Ectodermal cell (in vitro differentiated cells): ENCODE measurements around the gene IL10RB.

Experiments used
- H3K27ac ChIP-seq: 2 replicates; pipeline ENCODE4 v1.7.0; 2013; ENCODE audit warnings: mild to moderate bottlenecking, low read depth, low read length; ENCODE audit not compliant: insufficient read depth, poor library complexity, severe bottlenecking
- H3K27me3 ChIP-seq: 2 replicates; pipeline ENCODE4 v1.7.0; 2013; ENCODE audit warnings: mild to moderate bottlenecking, low read length; ENCODE audit not compliant: insufficient read depth, control insufficient read depth, poor library complexity, severe bottlenecking
- H3K36me3 ChIP-seq: one replicate; pipeline ENCODE4 v1.7.0; 2013; ENCODE audit warnings: low read length; ENCODE audit not compliant: control insufficient read depth, insufficient read depth
- H3K4me1 ChIP-seq: one replicate; pipeline ENCODE4 v1.7.0; 2013; ENCODE audit warnings: low read length; ENCODE audit not compliant: control insufficient read depth, insufficient read depth
- H3K4me3 ChIP-seq: 2 replicates; pipeline ENCODE4 v1.7.0; 2013; ENCODE audit warnings: low read depth, low read length, control low read depth; ENCODE audit not compliant: insufficient read depth
- H3K9me3 ChIP-seq: 2 replicates; pipeline ENCODE4 v1.7.0; 2013; ENCODE audit warnings: mild to moderate bottlenecking, low read length, moderate library complexity; ENCODE audit not compliant: control insufficient read depth
- WGBS, 2 experiments: methylation state at CpG; one replicate each; pipeline ENCODE4 v1.1.7; 2013; ENCODE audit warnings: missing lambda C conversion rate in 2 of 2; 5-methylcytosine and 5-hydroxymethylcytosine counted together

Gene IL10RB

DNA sequence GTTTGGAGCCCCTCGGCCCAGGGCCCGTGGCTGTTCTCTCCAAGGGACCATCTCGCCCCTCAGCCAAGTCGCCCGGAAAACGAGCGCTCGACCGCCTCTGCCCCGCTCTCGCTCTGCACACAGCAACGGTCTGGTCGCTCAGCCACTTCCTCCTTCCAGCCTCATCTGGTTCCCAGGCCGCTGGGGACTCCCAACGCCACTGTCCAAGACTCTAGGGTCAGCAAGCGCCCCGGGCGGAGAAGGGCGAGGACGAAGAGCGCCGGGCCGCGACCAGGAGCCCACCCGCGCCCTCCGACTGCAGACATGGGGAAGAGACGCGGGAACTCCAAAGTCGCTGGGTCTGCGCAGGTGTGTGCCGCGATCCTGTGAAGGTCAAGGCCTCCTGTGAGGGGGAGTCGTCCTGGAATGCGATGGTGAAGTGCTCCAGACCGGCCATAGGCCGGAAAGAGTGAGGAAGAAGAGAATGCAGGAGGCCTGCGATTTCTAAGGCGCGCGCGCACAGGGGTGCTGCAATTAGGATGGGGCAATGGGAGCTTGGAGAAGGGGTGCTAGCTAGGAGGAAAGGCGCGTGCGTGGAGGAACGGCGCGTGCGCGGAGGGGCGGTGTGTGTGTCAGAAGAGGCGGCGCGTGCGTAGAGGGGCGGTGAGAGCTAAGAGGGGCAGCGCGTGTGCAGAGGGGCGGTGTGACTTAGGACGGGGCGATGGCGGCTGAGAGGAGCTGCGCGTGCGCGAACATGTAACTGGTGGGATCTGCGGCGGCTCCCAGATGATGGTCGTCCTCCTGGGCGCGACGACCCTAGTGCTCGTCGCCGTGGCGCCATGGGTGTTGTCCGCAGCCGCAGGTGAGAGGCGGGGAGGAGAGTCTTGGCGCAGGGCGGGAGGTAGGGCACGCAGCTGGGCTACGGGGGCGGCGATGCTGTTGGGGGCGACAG lies 58.4 kb downstream of the IL10RB start, which contains the start of gene IFNAR1:
Gene IFNAR1 (plus strand): TSS at position 680 of the 931 bp plus-strand sequence. CDS start 86 bp downstream, at position 766.
- H3K4me3 ChIP-seq, result peak within 1 kb of the TSS; percentile 86
- 0 to 1% methylated on average over 86 of the region's 86 CpGs for WGBS, 2 experiments
- peak within 1 kb of the TSS; percentile 37 for H3K27ac ChIP-seq
- H3K36me3 ChIP-seq, result no peaks in the 10 kb centered on the region
- H3K4me1 ChIP-seq, result no peaks in the 10 kb centered on the region
- no peaks in the 10 kb centered on the region for H3K9me3 ChIP-seq
- no peaks in the 10 kb centered on the region for H3K27me3 ChIP-seq

GRCh38 chr21:33325222-33326067 lies 59.3 kb downstream of the IL10RB start:
- peak overlapping the region; percentile 86 for H3K4me3 ChIP-seq
- no peaks in the 10 kb centered on the region for H3K36me3 ChIP-seq
- H3K27me3 ChIP-seq, result no peaks in the 10 kb centered on the region
- H3K4me1 ChIP-seq, result no peaks in the 10 kb centered on the region
- 1 to 2% methylated on average over 28 of the region's 28 CpGs for WGBS, 2 experiments
- no peak overlapping the region for H3K27ac ChIP-seq
- H3K9me3 ChIP-seq, result no peaks in the 10 kb centered on the region

DNA sequence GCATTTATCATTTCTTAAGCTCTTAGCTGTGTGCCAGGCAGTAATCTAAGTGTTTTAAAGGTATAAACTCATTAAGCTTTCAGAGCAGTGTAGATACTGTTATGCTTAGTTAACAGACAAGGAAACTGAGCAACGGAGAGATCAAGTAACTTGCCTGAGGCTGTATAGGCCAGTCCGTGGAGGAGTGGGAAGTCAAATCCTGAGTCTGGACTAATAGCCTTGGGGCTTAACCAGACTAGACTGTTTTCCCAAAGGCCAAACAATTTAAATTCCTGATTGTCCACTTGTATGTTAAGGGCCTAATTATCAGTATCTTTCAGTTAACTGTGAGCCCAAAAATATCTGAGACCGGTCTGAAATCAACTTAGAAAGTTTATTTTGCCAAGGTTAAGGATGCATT lies 61.2 kb downstream of the IL10RB start:
- H3K9me3 ChIP-seq, result peaks cover 7% of the 10 kb centered on the region
- no peak overlapping the region for H3K27ac ChIP-seq
- H3K4me3 ChIP-seq, result no peak overlapping the region
- WGBS, 2 experiments, result 93 to 94% methylated on average over 3 of the region's 3 CpGs
- peaks cover 12% of the 10 kb centered on the region for H3K36me3 ChIP-seq
- H3K4me1 ChIP-seq, result no peaks in the 10 kb centered on the region
- H3K27me3 ChIP-seq, result no peaks in the 10 kb centered on the region

- H3K9me3 ChIP-seq, result peaks cover 7% of the 10 kb centered on the region
Observed at GRCh38 chr21:33327792-33328433, 61.7 kb downstream of the IL10RB start.

DNA sequence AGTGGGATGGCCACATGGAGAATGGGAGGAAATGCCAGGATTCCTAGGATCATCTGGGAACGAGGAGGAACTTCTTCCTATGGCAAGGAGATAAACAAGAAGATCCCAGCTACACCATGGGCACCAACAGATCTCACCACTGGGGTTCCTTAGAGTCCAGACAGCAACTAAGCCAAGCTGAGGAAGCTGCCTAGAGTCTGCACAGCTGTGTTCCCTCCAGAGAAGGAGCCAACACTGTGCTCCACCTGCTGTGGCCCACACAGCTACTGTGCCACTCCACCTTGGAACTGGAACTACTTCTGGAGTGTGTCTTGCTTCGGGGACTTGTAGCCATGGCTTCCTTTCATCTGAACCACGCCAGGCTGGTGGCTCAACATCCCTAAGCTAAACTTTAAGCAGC lies 64.6 kb downstream of the IL10RB start:
- Histone ChIP-seq H3K4me3 (no peak overlapping the region), H3K27ac (no peak overlapping the region), H3K27me3 (no peaks in the 10 kb centered on the region), H3K36me3 (peaks cover 16% of the 10 kb centered on the region), H3K9me3 (peaks cover 7% of the 10 kb centered on the region), H3K4me1 (no peaks in the 10 kb centered on the region)
- 94 to 97% methylated on average over 3 of the region's 3 CpGs for WGBS, 2 experiments

More at GRCh38 chr21:33327792-33328433, 61.7 kb downstream of the IL10RB start:
- Histone ChIP-seq H3K27me3 (no peaks in the 10 kb centered on the region), H3K4me1 (no peaks in the 10 kb centered on the region), H3K36me3 (peaks cover 12% of the 10 kb centered on the region), H3K4me3 (no peak overlapping the region), H3K27ac (no peak overlapping the region)
- WGBS, 2 experiments, result 95 to 96% methylated on average over 7 of the region's 7 CpGs

DNA sequence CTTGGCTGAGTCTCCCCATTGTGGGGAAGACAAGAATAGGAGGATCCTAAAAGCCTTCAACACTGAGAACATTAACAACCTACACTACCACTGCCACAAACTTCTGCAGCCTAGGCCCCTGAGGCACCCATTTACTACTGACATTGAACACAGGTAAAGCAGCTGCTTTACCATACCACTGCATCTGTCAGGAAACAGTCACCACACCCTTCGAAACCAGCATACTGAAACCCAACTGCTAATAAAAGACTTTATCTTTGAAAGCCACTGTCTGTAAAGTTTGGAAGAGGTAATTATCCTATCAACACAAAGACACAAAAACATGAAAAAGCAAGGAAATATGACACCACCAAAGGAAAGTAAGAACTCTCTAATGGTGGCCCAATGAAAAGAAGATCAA lies 66.0 kb downstream of the IL10RB start:
- Histone ChIP-seq H3K9me3 (peaks cover 7% of the 10 kb centered on the region), H3K4me3 (no peak overlapping the region), H3K36me3 (peaks cover 16% of the 10 kb centered on the region), H3K27me3 (no peaks in the 10 kb centered on the region), H3K4me1 (no peaks in the 10 kb centered on the region), H3K27ac (no peak overlapping the region)
- WGBS, 2 experiments, result 67 to 92% methylated on average over 1 of the region's 1 CpG

GRCh38 chr21:33334191-33334590 lies 68.0 kb downstream of the IL10RB start:
- Histone ChIP-seq H3K27ac (no peak overlapping the region), H3K4me1 (no peaks in the 10 kb centered on the region), H3K36me3 (peaks cover 16% of the 10 kb centered on the region), H3K4me3 (no peak overlapping the region), H3K27me3 (no peaks in the 10 kb centered on the region), H3K9me3 (peaks cover 7% of the 10 kb centered on the region)
- 81 to 86% methylated on average over 3 to 4 of the region's 4 CpGs for WGBS, 2 experiments

- Histone ChIP-seq H3K9me3 (peaks cover 7% of the 10 kb centered on the region), H3K36me3 (peaks cover 16% of the 10 kb centered on the region), H3K4me3 (no peak overlapping the region), H3K27ac (no peak overlapping the region), H3K27me3 (no peaks in the 10 kb centered on the region), H3K4me1 (no peaks in the 10 kb centered on the region)
- WGBS, 2 experiments, result 90 to 95% methylated on average over 2 of the region's 2 CpGs
Observed at GRCh38 chr21:33334824-33335223, 68.7 kb downstream of the IL10RB start.

DNA sequence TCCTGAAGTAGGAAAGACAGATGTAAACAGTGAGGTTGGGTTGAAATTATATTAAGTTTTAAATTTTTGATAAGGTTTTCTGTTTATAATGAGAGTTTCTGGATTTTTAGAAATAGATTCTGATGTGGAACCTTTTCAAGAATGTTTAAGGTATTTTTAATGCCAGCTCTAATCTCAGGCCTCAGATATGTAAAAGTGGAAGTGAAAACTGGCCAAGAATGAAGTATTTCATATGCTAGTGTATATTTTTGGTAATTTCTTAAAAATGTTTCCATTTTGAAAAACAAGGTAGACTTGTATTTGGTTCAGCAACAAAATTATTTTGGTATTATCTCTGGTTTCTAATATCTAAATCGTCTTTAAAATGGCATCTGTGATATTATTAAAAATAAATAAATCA lies 73.0 kb downstream of the IL10RB start:
- H3K4me3 ChIP-seq, result no peak overlapping the region
- H3K9me3 ChIP-seq, result no peaks in the 10 kb centered on the region
- H3K36me3 ChIP-seq, result no peaks in the 10 kb centered on the region
- WGBS, 2 experiments, result no CpG with 5 or more reads among the region's 1 CpG
- H3K4me1 ChIP-seq, result no peaks in the 10 kb centered on the region
- H3K27ac ChIP-seq, result no peak overlapping the region
- H3K27me3 ChIP-seq, result no peaks in the 10 kb centered on the region
